ENCODE data around the gene SOX8. TPM values are rescaled to one million over a fixed set of nuclear protein-coding genes. Genes with fewer than 3 reads are reported as not detected.
"Not testable (repeated sequence)": the region's sequence is repeated elsewhere in the genome, so short reads cannot be mapped to it uniquely, and the experiment has no call there.

SOX8 gene
- total RNA-seq, 1 donor from 2014 or later: 0.89 TPM

DNA sequence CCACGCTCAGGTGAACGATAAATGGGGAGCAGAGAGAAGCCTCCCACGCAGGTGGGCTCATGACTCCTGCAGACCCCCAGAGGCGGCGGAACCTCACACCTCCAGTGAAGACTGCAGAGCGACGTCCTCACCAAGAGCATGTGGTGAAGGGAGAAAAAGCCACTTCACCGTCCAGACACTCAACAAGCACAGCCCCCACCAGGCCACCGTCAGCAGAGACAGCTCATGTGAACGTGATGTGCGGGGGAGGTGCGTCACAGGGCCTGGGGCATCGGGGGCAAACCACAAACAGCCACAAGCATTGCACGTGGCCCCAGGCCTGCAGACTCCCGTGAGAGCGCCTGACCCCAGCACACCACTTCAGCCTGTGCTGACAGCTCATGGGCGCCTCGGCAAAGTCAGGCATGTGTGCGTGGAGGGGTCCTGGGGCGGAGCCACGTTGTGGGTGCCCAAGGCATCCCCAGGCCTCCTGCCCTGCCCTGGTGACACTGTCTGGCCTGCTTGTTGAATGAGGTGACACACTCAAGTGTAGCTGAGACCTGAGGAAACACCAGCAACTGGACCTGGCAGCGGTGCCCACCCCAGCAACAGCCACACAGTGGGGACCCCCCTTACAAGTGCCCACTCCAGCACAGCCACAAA is 29.8 kb upstream of the SOX8 start:
- DNase-seq (ENCODE audit: missing footprints) (no peak), ATAC-seq (no peak)
- intact Hi-C loops (cut with DNase I): no loop called here

GRCh38 chr16:952321-952720 is 29.2 kb upstream of the SOX8 start:
- DNase-seq (ENCODE audit: missing footprints): no peak
- intact Hi-C loops (cut with DNase I): no loop called here
- no peak for ATAC-seq

DNA sequence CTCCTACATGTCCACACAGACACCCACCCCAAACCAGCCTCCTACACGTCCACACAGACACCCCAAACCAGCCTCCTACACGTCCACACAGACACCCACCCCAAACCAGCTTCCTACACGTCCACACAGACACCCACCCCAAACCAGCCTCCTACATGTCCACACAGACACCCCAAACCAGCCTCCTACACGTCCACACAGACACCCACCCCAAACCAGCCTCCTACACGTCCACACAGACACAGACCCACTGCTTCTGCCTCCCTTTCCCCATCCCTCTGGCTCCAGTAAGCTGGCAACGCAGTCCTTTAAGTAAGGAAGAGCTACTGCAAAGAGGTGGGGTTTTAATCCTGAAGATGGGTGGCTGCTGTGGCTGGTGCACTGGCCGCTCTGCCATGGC is 27.8 kb upstream of the SOX8 start:
- intact Hi-C loops (cut with DNase I): not testable (repeated sequence)

DNA sequence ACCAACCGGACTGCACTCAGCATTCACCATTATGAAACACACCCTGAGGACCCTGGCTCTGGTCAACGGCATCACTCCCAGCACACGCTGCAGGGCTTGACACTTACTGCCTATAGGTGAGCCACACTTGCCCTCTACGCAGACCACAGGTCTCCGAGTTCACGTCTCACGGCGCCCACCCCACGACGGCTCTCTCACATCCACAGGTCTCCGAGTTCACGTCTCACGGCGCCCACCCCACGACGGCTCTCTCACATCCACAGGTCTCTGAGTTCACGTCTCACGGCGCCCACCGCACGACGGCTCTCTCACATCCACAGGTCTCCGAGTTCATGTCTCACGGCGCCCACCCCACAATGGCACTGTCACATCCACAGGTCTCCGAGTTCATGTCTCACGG is 25.8 kb upstream of the SOX8 start:
- intact Hi-C loops (cut with DNase I): not testable (repeated sequence)

More for the DNA sequence above, 27.8 kb upstream of the SOX8 start:
- DNase-seq (ENCODE audit: missing footprints); ATAC-seq: not testable (repeated sequence)

DNA sequence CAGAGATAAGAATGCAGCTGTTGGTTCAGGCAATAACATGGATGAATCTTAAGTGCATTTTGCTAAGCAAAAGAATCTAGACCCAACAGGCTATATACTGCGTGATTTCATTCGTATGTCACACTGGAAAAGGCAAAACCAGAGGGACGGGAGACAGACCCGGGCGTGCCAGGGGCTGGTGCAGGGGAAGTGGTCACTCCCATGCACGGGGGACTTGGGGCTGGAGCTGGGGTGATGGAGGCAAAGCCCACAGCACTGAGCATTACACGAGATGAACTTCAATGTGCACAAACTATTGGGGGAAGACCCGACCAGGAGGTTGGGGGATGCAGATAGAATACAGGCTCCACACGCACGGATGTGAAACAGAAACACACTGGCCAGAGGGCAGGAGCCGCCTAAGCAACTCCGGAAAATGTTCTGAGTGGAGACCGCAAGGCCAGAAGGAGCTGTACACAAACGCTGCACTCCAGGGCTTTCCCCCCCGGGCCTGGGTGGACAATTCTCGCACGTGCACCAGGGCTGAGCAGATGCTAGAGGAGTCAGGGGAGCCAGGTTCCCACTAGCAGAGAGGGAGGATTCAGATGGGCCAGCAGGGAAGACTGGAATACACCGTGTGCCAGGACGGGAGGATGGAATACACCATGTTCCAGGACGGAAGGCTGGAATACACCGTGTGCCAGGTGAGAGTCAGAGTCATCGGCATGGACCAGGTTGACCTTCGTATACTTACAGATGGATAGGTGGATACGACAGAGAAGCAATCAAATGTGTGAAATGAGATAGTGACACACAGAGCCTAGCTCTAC is 22.1 kb upstream of the SOX8 start:
- intact Hi-C loops (cut with DNase I): no loop called here
- DNase-seq (ENCODE audit: missing footprints): no peak
- no peak for ATAC-seq

More for the DNA sequence above, 25.8 kb upstream of the SOX8 start:
- not testable (repeated sequence) for ATAC-seq; DNase-seq (ENCODE audit: missing footprints)

DNA sequence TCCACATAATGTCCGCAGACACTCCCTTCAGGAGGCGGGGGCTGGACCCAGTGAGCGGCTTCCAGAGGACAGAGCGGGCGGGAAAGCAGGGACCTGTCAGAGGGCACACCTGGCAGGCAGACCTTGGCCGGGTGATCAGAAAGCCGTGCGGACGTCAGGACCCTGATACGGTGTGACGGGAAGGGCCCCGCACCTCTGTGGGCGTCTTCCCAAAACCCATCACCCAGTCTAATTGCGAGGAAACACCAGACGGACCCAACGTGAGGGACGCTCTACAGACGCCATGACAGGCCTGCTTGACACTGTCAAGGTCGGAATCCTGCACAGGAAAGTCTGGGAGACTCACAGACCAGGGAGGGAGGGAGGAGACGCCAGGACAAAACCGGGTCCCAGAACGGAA is 19.2 kb upstream of the SOX8 start:
- no peak for ATAC-seq
- DNase-seq (ENCODE audit: missing footprints): no peak
- intact Hi-C loops (cut with DNase I): no loop called here

DNA sequence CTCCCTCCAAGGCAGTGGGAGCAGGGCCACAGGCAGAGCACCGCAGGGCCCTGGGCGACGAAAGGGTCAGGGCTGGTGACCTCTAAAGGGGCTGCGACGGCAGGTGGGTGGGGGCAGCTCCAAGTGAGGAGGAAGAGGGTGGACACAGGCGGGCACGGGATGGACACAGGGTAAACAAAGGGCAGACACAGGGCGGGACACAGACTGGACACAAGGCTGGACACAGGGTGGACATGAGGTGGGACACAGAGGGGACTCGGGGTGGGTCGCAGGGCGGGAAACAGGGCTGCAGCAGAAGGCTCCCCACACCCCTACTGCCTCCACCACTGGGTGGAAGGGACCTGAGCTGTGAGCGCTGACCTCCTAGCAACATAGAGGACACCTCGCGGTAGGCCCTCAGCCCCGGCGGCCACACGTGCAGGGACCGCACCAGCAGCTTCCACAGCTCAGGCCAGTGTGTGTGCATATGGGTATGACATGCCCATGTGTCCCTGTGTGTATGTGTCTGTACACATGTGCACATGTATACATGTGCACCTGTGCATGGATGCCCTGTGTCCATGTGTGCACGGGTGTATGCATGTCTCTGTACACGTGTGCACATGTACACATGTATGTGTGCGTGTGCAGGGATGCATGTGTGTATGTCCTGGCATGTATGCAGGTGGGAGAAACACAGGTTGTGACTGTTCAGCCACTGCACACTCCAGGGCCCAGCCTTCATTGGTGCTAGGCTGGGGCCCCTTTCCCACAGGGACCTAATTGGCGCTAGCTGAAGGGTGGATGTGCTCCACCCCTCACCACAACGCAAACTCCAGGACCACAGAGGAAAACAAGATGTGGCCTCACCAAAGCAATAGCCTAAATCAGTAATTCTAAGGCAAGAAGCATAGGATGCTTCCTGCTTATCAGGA is 18.4 kb upstream of the SOX8 start:
- ATAC-seq: no peak
- DNase-seq (ENCODE audit: missing footprints): peak; percentile 44
- intact Hi-C loops (cut with DNase I): no loop called here

DNA sequence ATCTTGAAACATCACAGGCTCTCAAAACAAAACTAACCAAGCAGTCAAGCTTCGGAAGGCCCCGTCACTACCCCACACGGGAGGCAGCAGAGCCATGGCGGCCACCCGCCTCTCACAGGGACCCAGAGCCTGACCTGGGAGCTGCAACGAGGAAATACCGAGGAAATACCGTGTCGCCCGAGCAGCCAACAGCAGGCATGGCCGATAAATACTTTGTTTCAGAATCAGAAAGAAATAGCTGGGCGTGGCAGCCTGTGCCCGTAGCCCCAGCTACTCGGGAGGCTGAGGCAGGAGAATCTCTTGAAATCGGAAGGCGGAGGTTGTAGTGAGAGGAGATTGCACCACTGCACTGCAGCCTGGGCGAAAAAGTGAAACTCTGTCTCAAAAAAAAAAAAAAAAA is 17.7 kb upstream of the SOX8 start:
- intact Hi-C loops (cut with DNase I): no loop called here
- DNase-seq (ENCODE audit: missing footprints): no peak
- ATAC-seq: no peak

DNA sequence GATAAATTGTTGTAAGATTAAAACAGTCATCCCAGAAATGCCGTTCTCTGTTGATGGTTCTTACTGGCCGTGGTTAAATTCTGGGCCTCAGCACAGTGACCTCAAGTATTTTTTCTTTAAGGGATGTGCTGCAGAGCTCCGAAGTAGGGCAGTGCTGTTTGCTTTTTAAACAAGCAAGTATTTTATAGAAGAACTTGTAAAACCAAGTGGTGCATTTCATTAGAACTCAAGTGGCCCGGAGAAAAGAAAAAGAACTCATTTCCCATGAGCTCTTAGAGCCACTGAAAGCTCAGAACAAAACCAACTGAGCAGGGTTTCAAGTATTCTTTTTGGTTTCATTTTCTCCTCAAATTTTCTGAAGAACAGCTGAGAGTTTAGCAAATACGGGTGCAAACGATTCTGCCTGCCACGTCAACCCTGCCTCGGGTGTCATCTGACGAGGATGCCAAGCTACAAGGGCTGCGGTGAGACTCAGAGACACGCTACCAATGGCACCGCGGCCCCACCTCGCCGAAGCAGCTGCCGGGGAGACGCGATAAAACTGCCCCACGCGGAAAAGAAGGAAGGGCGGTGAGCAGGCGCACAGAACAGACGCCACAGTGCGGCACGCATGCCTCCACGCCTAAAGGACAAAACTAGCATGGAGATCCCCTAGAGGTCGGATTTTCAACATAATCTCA is 17.1 kb upstream of the SOX8 start:
- intact Hi-C loops (cut with DNase I): no loop called here
- ATAC-seq (no peak), DNase-seq (ENCODE audit: missing footprints) (peak; percentile 53)

DNA sequence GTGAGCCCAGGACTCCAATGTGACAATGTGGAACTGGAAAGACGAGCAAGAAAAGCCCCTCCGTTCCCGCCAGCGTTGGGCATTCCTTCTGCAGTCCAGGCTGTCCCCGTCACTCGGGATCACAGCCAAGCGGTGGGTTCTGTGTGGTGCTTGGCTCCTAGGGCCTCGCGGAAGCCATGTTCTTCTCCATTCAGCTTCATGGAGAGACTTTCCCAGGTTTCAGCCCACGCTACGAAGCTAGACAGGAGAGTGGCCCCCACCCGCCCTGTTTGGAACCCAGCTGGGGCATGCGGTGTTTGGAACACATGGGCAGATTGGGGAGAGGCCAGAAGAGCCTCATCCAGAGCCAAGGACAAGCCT is 16.6 kb upstream of the SOX8 start:
- intact Hi-C loops (cut with DNase I): no loop called here
- DNase-seq (ENCODE audit: missing footprints) (no peak), ATAC-seq (no peak)

- intact Hi-C loops (cut with DNase I): no loop called here
- ATAC-seq: no peak
- DNase-seq (ENCODE audit: missing footprints): no peak
Measured at GRCh38 chr16:965487-965886, 16.1 kb upstream of the SOX8 start.

GRCh38 chr16:966035-966434 is 15.5 kb upstream of the SOX8 start:
- DNase-seq (ENCODE audit: missing footprints): no peak
- intact Hi-C loops (cut with DNase I): no loop called here
- no peak for ATAC-seq

DNA sequence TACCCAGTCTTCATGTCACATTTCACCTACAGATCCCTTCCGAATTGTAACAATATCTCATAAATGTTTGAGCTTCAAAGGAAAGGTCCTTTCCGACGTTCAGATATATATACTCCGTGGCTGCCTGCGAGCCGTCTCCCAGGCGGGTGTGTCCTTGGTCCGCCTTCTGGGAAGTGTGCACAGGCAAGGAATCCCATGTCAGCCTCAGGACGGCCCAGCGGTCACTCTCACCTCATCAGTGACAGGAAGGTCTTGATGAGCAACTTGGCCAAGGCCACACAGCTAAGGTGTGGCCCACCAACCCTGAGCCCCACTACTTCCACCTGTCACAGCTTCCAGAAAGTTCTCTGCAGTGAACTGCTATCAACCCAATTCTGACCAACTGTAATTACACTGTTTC is 15.1 kb upstream of the SOX8 start:
- ATAC-seq (no peak), DNase-seq (ENCODE audit: missing footprints) (peak; percentile 2)
- intact Hi-C loops (cut with DNase I): no loop called here

DNA sequence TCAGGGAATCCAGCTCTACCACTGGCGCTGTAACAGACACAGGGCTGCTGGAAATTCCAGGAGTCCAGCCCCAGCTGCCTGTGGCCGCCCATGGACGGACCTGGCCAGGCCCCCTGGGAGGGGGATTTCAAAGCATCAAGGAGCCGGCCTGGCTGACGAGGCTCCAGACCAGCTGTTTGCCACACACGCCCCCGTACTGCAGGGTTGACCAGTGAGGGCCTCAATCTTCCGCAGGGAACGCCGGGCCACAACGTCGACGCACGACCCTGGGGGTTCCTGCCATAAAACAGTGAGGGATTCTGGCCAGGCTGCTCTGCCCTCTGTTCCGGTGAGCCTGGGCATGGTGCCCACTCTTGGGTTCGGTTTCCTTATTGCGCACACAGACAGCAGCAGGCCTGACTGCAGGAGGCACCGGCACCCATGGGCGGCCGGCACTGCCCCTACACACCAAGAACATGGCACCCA is 14.5 kb upstream of the SOX8 start:
- DNase-seq (ENCODE audit: missing footprints): peak; percentile 47
- intact Hi-C loops (cut with DNase I): no loop called here
- ATAC-seq: no peak

GRCh38 chr16:967546-968295 is 13.8 kb upstream of the SOX8 start:
- ATAC-seq (no peak), DNase-seq (ENCODE audit: missing footprints) (peak; percentile 62)
- intact Hi-C loops (cut with DNase I): no loop called here

DNA sequence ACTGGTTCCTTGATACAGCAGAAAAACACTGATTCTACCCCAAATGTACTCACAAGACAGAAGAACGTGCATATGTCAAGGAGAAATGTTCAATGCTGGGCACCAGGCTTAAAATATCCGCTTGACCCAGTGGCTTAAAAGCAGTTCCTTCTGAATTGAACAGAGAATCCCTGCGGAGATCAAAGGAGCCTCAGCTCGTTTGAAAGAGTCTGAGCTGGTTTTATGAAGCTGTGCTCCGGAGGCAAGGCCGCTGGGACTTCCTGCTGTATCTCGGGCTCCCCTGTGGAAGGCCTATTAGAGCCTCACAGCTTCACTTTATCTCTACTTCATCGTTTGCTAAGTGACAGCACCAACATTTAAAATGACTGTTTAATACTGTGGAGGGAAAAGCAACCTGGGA is 12.9 kb upstream of the SOX8 start:
- intact Hi-C loops (cut with DNase I): no loop called here
- DNase-seq (ENCODE audit: missing footprints): no peak
- no peak for ATAC-seq

- DNase-seq (ENCODE audit: missing footprints): peak; percentile 39
- ATAC-seq: no peak
- intact Hi-C loops (cut with DNase I): no loop called here
Measured at GRCh38 chr16:969508-970385, 11.8 kb upstream of the SOX8 start.

Measured in Right ventricle myocardium inferior (tissue), 1 donor.